ENCODE results near the gene RCAN1. TPM values are rescaled to one million over a fixed set of nuclear protein-coding genes. Genes with fewer than 3 reads are reported as not detected.
"Not testable (repeated sequence)": the region's sequence is repeated elsewhere in the genome, so short reads cannot be mapped to it uniquely, and the experiment has no call there.

The RCAN1 gene
- total RNA-seq, 4 donors from 2014 or later, result 8.7 to 27.5 (median 22.8) TPM

DNA sequence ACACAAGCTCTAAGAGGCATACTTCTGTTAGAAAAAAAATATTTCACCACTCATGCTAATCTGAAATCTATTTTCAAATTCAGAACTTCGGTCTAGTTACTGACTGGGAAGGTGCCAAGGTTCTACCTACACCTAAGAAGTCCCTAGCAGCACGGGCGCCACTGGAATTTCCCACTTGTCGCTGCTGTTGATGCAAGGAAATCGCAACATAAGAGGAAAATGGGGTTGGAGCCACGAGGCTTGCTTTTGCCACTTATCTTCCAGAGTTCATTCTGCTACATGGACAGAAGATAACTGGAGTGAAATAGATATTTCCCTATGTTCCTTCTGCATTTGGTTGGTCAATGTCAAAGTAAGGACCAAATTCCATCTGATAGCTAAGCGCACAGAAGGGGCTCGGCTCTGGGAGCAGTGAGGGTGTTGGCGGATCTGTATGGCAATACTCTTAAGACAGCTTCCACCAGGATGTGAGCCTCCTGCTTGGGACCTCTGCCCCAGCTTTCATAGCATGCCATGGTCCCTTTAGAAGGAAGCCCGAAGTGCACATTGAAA, 47.2 kb downstream of the RCAN1 start:
- TF ChIP-seq POLR2A (IDR thresholded peaks at IDR 0.05), result no peak
- TF ChIP-seq EP300 (IDR thresholded peaks at IDR 0.05), result no peak
- no peak for TF ChIP-seq CTCF (IDR thresholded peaks at IDR 0.05)
- TF ChIP-seq POLR2AphosphoS5 (IDR thresholded peaks at IDR 0.05), result no peak
- Histone ChIP-seq H3K4me1 (peaks cover 7% of the 10 kb centered on the region), H3K9me3 (no peaks in the 10 kb centered on the region), H3K36me3 (no peaks in the 10 kb centered on the region), H3K4me3 (no peak overlapping the region), H3K27ac (no peak overlapping the region), H3K27me3 (no peaks in the 10 kb centered on the region)
- 88% methylated on average over 10 of the region's 10 CpGs for WGBS
- no peak for DNase-seq (ENCODE audit: low spot score in 2 of 2)

GRCh38 chr21:34565238-34565637, 49.7 kb downstream of the RCAN1 start:
- peaks cover 7% of the 10 kb centered on the region for H3K4me1 ChIP-seq
- no peak for DNase-seq (ENCODE audit: low spot score in 2 of 2)
- no peak overlapping the region for H3K4me3 ChIP-seq
- no peak overlapping the region for H3K27ac ChIP-seq
- H3K9me3 ChIP-seq, result no peaks in the 10 kb centered on the region
- H3K36me3 ChIP-seq, result no peaks in the 10 kb centered on the region
- no peaks in the 10 kb centered on the region for H3K27me3 ChIP-seq
- 94% methylated on average over 4 of the region's 4 CpGs for WGBS
- TF ChIP-seq POLR2AphosphoS5 (IDR thresholded peaks at IDR 0.05) (no peak), POLR2A (IDR thresholded peaks at IDR 0.05) (no peak), EP300 (IDR thresholded peaks at IDR 0.05) (no peak), CTCF (IDR thresholded peaks at IDR 0.05) (no peak)

- peaks cover 11% of the 10 kb centered on the region for H3K4me1 ChIP-seq
- DNase-seq (ENCODE audit: low spot score in 2 of 2); H3K4me3 ChIP-seq; H3K36me3 ChIP-seq; H3K9me3 ChIP-seq; H3K27ac ChIP-seq; H3K27me3 ChIP-seq: not testable (repeated sequence)
- WGBS, result 97% methylated on average over 2 of the region's 2 CpGs
Measured at GRCh38 chr21:34563370-34563769, 51.5 kb downstream of the RCAN1 start.

DNA sequence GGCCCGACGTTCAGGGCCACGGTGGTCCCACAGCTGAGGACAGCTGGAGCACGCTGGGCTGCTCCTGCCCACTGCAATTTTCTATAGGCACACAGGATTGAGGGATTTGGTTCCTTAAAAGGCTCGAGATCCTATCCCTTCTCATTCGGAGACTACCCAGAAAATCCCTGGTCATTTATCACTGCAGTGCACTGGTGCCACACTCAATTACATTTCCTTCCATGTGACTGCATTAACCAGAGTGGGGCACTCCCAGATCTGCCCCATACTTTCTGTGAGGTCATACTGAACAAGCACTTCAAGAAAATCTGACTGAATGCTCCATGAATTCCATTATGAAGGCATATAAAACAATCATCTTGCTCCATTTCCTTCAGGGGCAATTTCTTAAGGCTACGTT, 53.1 kb downstream of the RCAN1 start:
- TF ChIP-seq EP300 (IDR thresholded peaks at IDR 0.05) (no peak), POLR2A (IDR thresholded peaks at IDR 0.05) (no peak), CTCF (IDR thresholded peaks at IDR 0.05) (no peak), POLR2AphosphoS5 (IDR thresholded peaks at IDR 0.05) (no peak)
- Histone ChIP-seq H3K4me1 (peaks cover 16% of the 10 kb centered on the region), H3K9me3 (no peaks in the 10 kb centered on the region), H3K36me3 (no peaks in the 10 kb centered on the region), H3K27ac (no peak overlapping the region), H3K27me3 (no peaks in the 10 kb centered on the region), H3K4me3 (no peak overlapping the region)
- 92% methylated on average over 7 of the region's 7 CpGs for WGBS
- DNase-seq (ENCODE audit: low spot score in 2 of 2), result no peak

GRCh38 chr21:34560609-34561008, 54.3 kb downstream of the RCAN1 start:
- no peak overlapping the region for H3K4me3 ChIP-seq
- no peak for DNase-seq (ENCODE audit: low spot score in 2 of 2)
- WGBS, result 0% methylated on average over 1 of the region's 1 CpG
- no peaks in the 10 kb centered on the region for H3K27me3 ChIP-seq
- peaks cover 16% of the 10 kb centered on the region for H3K4me1 ChIP-seq
- no peaks in the 10 kb centered on the region for H3K9me3 ChIP-seq
- no peak overlapping the region for H3K27ac ChIP-seq
- H3K36me3 ChIP-seq, result no peaks in the 10 kb centered on the region
- TF ChIP-seq POLR2AphosphoS5 (IDR thresholded peaks at IDR 0.05), result no peak
- no peak for TF ChIP-seq EP300 (IDR thresholded peaks at IDR 0.05)
- no peak for TF ChIP-seq CTCF (IDR thresholded peaks at IDR 0.05)
- TF ChIP-seq POLR2A (IDR thresholded peaks at IDR 0.05), result no peak

- no peak for DNase-seq (ENCODE audit: low spot score in 2 of 2)
- Histone ChIP-seq H3K4me3 (no peak overlapping the region), H3K4me1 (peaks cover 16% of the 10 kb centered on the region), H3K9me3 (no peaks in the 10 kb centered on the region), H3K27ac (no peak overlapping the region), H3K36me3 (no peaks in the 10 kb centered on the region), H3K27me3 (no peaks in the 10 kb centered on the region)
- 89% methylated on average over 5 of the region's 5 CpGs for whole genome bisulfite sequencing
- no peak for TF ChIP-seq POLR2A (IDR thresholded peaks at IDR 0.05)
- TF ChIP-seq EP300 (IDR thresholded peaks at IDR 0.05), result no peak
- TF ChIP-seq CTCF (IDR thresholded peaks at IDR 0.05), result no peak
- TF ChIP-seq POLR2AphosphoS5 (IDR thresholded peaks at IDR 0.05), result no peak
Measured at GRCh38 chr21:34560021-34560420, 54.9 kb downstream of the RCAN1 start.

All from suprapubic skin (tissue), 4 donors.